Endothelial cell of umbilical vein (primary cell): ENCODE results near the gene DYNLT2. TPM values are rescaled to one million over a fixed set of nuclear protein-coding genes. Genes with fewer than 3 reads are reported as not detected.

Experiments
- BruUV-seq: library from RNA; stranded (reverse); fragments of 400-500 nt; replicated peaks from 2 replicates; lab custom pipeline; 2021; lab: Mats Ljungman, UMichigan
- CTCF ChIA-PET: fragments of 300-600, 350-600 bp; sonication (Branson Sonifier 250); formaldehyde crosslinking; loops from one replicate; lab custom pipeline; 2021; ENCODE audit warnings: antibody characterized with exemption, inconsistent platforms; lab: Charles Lee
- POLR2A ChIA-PET: fragments of 300-600, 350-600 bp; sonication (Branson Sonifier 250); formaldehyde crosslinking; loops from one replicate; lab custom pipeline; 2021; ENCODE audit warnings: antibody characterized with exemption, inconsistent platforms; lab: Charles Lee
- DNase-seq: peaks from one replicate; pipeline ENCODE4 v3.0.0-alpha.2; 2011; ENCODE audit warnings: low read depth, low spot score
- FAIRE-seq: peaks from 2 replicates; lab custom pipeline; 2011; peaks lifted over from hg19 to GRCh38; lab: Jason Lieb, UNC
- H2AFZ ChIP-seq: 2 replicates; pipeline ENCODE4 v1.6.0; 2012; ENCODE audit warnings: low read depth, low read length, control low read depth, inconsistent platforms
- H3K27ac ChIP-seq: 2 replicates; pipeline ENCODE4 v1.5.1; 2011; ENCODE audit warnings: low read depth, mild to moderate bottlenecking, control low read depth, low read length, moderate library complexity; ENCODE audit not compliant: insufficient read depth
- H3K27me3 ChIP-seq, 2 experiments: 2 replicates each; pipeline versions ENCODE4 v1.6.0 to v1.6.1; 2011; ENCODE audit warnings: low read length in 2 of 2, mixed read lengths in 1 of 2; ENCODE audit not compliant: control insufficient read depth in 2 of 2, insufficient read depth in 2 of 2
- H3K36me3 ChIP-seq, 2 experiments: 2 replicates in 1 of 2; 3 replicates in 1 of 2; pipeline ENCODE4 v1.5.1; 2011; ENCODE audit warnings: low read length in 2 of 2, mild to moderate bottlenecking in 1 of 2, moderate library complexity in 1 of 2; ENCODE audit not compliant: control insufficient read depth in 2 of 2, insufficient read depth in 2 of 2; ENCODE audit errors: extremely low read depth in 1 of 2
- H3K4me1 ChIP-seq: 3 replicates; pipeline ENCODE4 v1.5.1; 2011; ENCODE audit warnings: mild to moderate bottlenecking, low read length; ENCODE audit not compliant: control insufficient read depth, insufficient read depth; ENCODE audit errors: extremely low read depth
- H3K4me2 ChIP-seq: 2 replicates; pipeline ENCODE4 v1.6.1; 2011; ENCODE audit warnings: low read length, control low read depth, mixed read lengths; ENCODE audit not compliant: insufficient read depth
- H3K4me3 ChIP-seq, 3 experiments: fragments of 200-600 bp in 1 of 3; sonication (generic), shearing (Covaris generic) in 1 of 3; replicated peaks in 1 of 3; 2 replicates each; pipeline ENCODE4 v1.5.1; 2011 to 2016; ENCODE audit warnings: control low read depth in 3 of 3, low read length in 3 of 3, mild to moderate bottlenecking in 2 of 3, inconsistent platforms in 1 of 3, low read depth in 1 of 3, moderate library complexity in 1 of 3; ENCODE audit not compliant: insufficient read depth in 1 of 3
- H3K79me2 ChIP-seq: 2 replicates; pipeline ENCODE4 v1.6.0; 2012; ENCODE audit warnings: low read length, inconsistent platforms; ENCODE audit not compliant: control insufficient read depth, insufficient read depth
- H3K9ac ChIP-seq: replicated peaks from 2 replicates; pipeline ENCODE3; 2011; ENCODE audit warnings: low read length, control low read depth; ENCODE audit not compliant: insufficient read depth; ENCODE audit errors: extremely low read depth
- H3K9me1 ChIP-seq: replicated peaks from 3 replicates; pipeline ENCODE4 v1.6.0; 2011; ENCODE audit warnings: mild to moderate bottlenecking, low read length; ENCODE audit not compliant: control insufficient read depth, insufficient read depth; ENCODE audit errors: extremely low read depth
- H3K9me3 ChIP-seq: replicated peaks from 2 replicates; pipeline ENCODE4 v1.5.1; 2012; ENCODE audit warnings: low read length, inconsistent platforms; ENCODE audit not compliant: control insufficient read depth, insufficient read depth
- H4K20me1 ChIP-seq: replicated peaks from 2 replicates; pipeline ENCODE3; 2011; ENCODE audit warnings: mild to moderate bottlenecking, low read length; ENCODE audit not compliant: control insufficient read depth, insufficient read depth; ENCODE audit errors: extremely low read depth
- CTCF ChIP-seq, 2 donors: IDR thresholded peaks; 1 replicate in 1 of 2; 2 replicates in 1 of 2; pipeline ENCODE4 v1.5.1; 2011; ENCODE audit warnings: low read length in 2 of 2, mild to moderate bottlenecking in 2 of 2, moderate library complexity in 2 of 2, control low read depth in 1 of 2, inconsistent platforms in 1 of 2, low read depth in 1 of 2; ENCODE audit not compliant: insufficient read depth in 1 of 2; ENCODE audit errors: extremely low read depth in 1 of 2
- GATA2 ChIP-seq: IDR thresholded peaks from 2 replicates; pipeline ENCODE4 v1.7.0; 2011; ENCODE audit warnings: low read depth, mild to moderate bottlenecking, moderate library complexity, mixed read lengths, low read length; ENCODE audit not compliant: insufficient read length, insufficient read depth
- JUN ChIP-seq: IDR thresholded peaks from 2 replicates; pipeline ENCODE4 v1.6.1; 2011; ENCODE audit warnings: borderline replicate concordance, low read depth; ENCODE audit not compliant: insufficient read length, insufficient read depth
- MYC ChIP-seq: IDR thresholded peaks from one replicate; pipeline ENCODE4 v1.6.1; 2011; ENCODE audit warnings: mild to moderate bottlenecking, low read depth, low read length
- POLR2A ChIP-seq: IDR thresholded peaks from 2 replicates; pipeline ENCODE4 v1.6.1; 2012; ENCODE audit warnings: low read depth, mild to moderate bottlenecking, control low read depth, low read length
- POLR2AphosphoS5 ChIP-seq: IDR thresholded peaks from 2 replicates; pipeline ENCODE4 v1.6.1; 2012; ENCODE audit warnings: low read depth, mild to moderate bottlenecking, control low read depth, low read length, moderate library complexity; ENCODE audit not compliant: insufficient read depth
- dilution Hi-C: fragments of 300-500 bp; cut with MboI; formaldehyde crosslinking; loops from one replicate; pipeline ENCODE4 v1.15.0; 2019; ENCODE audit warnings: low sequenced_read_pairs; ENCODE audit not compliant: extremely low pct_ligation_motif_present
- intact Hi-C: fragments of 100-400 bp; cut with micrococcal nuclease; formaldehyde crosslinking; loops from one replicate; pipeline ENCODE4 v1.10.0; 2022
- polyA plus RNA-seq, 4 experiments: library from polyadenylated mRNA; depleted of rRNA in 3 of 4; stranded (reverse) in 3 of 4; unstranded in 1 of 4; fragments of >200 nt; gene quantifications; 2 replicates each; pipeline versions ENCODE4 v1.2.1 to v1.2.3, GENCODE V29; 2011 to 2012; ENCODE audit warnings: missing spikeins in 1 of 4
- total RNA-seq: library from RNA; stranded (reverse); gene quantifications from 2 replicates; pipeline ENCODE4 v1.2.3, GENCODE V29; 2021

The DYNLT2 gene
- total and polyA plus RNA-seq, 2 donors (not counting 3 experiments of a cell fraction or from before 2014, with no cell fraction given) = 0.39 to 0.88 TPM

- Histone ChIP-seq H2AFZ (peak within 1 kb of the TSS; percentile 80), H3K27me3 (no peaks in the 10 kb centered on the region), H3K4me1 (peaks cover 28% of the 10 kb centered on the region), H3K36me3 (no peaks in the 10 kb centered on the region), H3K9me3 (no peaks in the 10 kb centered on the region), H3K4me2 (peak within 1 kb of the TSS; percentile 58), H3K79me2 (peaks cover 29% of the 10 kb centered on the region), H3K27ac (peak within 1 kb of the TSS; percentile 95), H3K9ac (peak within 1 kb of the TSS; percentile 96), H3K4me3 (peak within 1 kb of the TSS; percentile 25 to 95 (median 71)), H3K9me1 (no peaks in the 10 kb centered on the region), H4K20me1 (no peaks in the 10 kb centered on the region)
- ChIA-PET POLR2A (no interaction called here), CTCF (interaction anchor here (1.1 to 1.8 kb wide), 5 partner anchors 14 to 65 kb away, joined by 3 to 9 read pairs (median 3); partner anchors contain the start of genes C6orf120, DYNLT2, ERMARD and WDR27)
- TF ChIP-seq GATA2 (no peak), JUN (no peak), CTCF (IDR thresholded peaks at IDR 0.05; ENCODE audit: extremely low read depth in 1 of 2, insufficient read depth in 1 of 2, low read depth in 1 of 2, low read length in 2 of 2) (no peak), POLR2AphosphoS5 (no peak), MYC (no peak), POLR2A (no peak)
- dilution Hi-C loops (no loop called here), intact Hi-C loops (loop anchor here (1.0 to 10.0 kb wide), 4 partner anchors 27 to 829 kb away; partner anchors contain the start of genes DYNLT2, ERMARD and PSMB1)
- no TSS peak for BruUV-seq
- no peak for FAIRE-seq
- DNase-seq = no peak
Observed at GRCh38 chr6:169724494-169725124, 26.8 kb downstream of the DYNLT2 start, which contains the start of gene PHF10. Gene PHF10 (minus strand): TSS chr6:169724500. CDS start chr6:169723931, 569 bp downstream.
